A549 (cell line): ENCODE data around the gene TLCD2. TPM values are rescaled to one million over a fixed set of nuclear protein-coding genes. Genes with fewer than 3 reads are reported as not detected.
"Not testable (repeated sequence)": the region's sequence is repeated elsewhere in the genome, so short reads cannot be mapped to it uniquely, and the experiment has no call there.

Experiments used
- ATAC-seq, 2 experiments: fragments of 200-7000 bp in 1 of 2; fragments of >200 bp in 1 of 2; cut with Nextera tagmentation in 1 of 2; cut with Tn5 transposase in 1 of 2; 3 replicates each; pipeline versions ENCODE4 v1.8.0 to v1.9.1; 2018 to 2020; ENCODE audit warnings: mild to moderate bottlenecking in 1 of 2, moderate library complexity in 1 of 2
- CTCF ChIA-PET: fragments of 300-600 bp; sonication (Branson Sonifier 250); formaldehyde crosslinking; extraction: SDS; loops from one replicate; lab custom pipeline; 2021; ENCODE audit warnings: antibody characterized with exemption, inconsistent platforms; lab: Yijun Ruan, JAX
- POLR2A ChIA-PET: fragments of 350-600 bp; formaldehyde crosslinking; extraction: SDS; loops from one replicate; lab custom pipeline; 2021; ENCODE audit warnings: antibody characterized with exemption, inconsistent platforms; lab: Yijun Ruan, JAX
- DNase-seq, 2 experiments: peaks; one replicate each; pipeline versions ENCODE4 v3.0.0 to v3.0.0-alpha.2; 2011 to 2016; ENCODE audit warnings: low read depth in 1 of 2, low spot score in 1 of 2
- FAIRE-seq: peaks from 2 replicates; lab custom pipeline; 2011; peaks lifted over from hg19 to GRCh38; lab: Jason Lieb, UNC
- H3K27ac ChIP-seq, 2 experiments: fragments of >200 bp; sonication (Bioruptor Twin); formaldehyde crosslinking; 3 replicates each; pipeline ENCODE4 v1.5.1; 2016 to 2017
- H3K4me1 ChIP-seq: fragments of >200 bp; sonication (Bioruptor Twin); formaldehyde crosslinking; 3 replicates; pipeline ENCODE4 v1.6.1; 2016
- H3K4me2 ChIP-seq: fragments of >200 bp; sonication (Bioruptor Twin); formaldehyde crosslinking; 3 replicates; pipeline ENCODE4 v1.6.1; 2016
- H3K4me3 ChIP-seq: fragments of >200 bp; sonication (Bioruptor Twin); formaldehyde crosslinking; 3 replicates; pipeline ENCODE4 v1.5.1; 2016
- H3K9me3 ChIP-seq: fragments of >200 bp; sonication (Bioruptor Twin); formaldehyde crosslinking; 3 replicates; pipeline ENCODE4 v1.6.1; 2016
- CHD4 ChIP-seq: fragments of 200-600 bp; sonication (generic); IDR thresholded peaks from 2 replicates; pipeline ENCODE4 v1.6.1; 2016; ENCODE audit warnings: antibody characterized with exemption, mild to moderate bottlenecking, borderline replicate concordance
- ESRRA ChIP-seq: fragments of 150-350 bp; IDR thresholded peaks from 2 replicates; pipeline ENCODE4 v1.6.1; 2014; ENCODE audit warnings: mild to moderate bottlenecking, low read length, borderline replicate concordance
- HES2 ChIP-seq: fragments of >200 bp; sonication (Bioruptor Twin); formaldehyde crosslinking; IDR thresholded peaks from 2 replicates; pipeline ENCODE4 v1.6.1; 2016
- HOXB13 ChIP-seq: fragments of 250-450 bp; sonication (Bioruptor Pico); IDR thresholded peaks from 2 replicates; pipeline ENCODE4 v1.5.0; 2020; ENCODE audit warnings: low read depth, mild to moderate bottlenecking, moderate library complexity
- HOXB5 ChIP-seq: fragments of 250-450 bp; sonication (Bioruptor Pico); IDR thresholded peaks from 2 replicates; pipeline ENCODE4 v1.5.0; 2020; ENCODE audit warnings: mild to moderate bottlenecking, moderate library complexity
- NFE2L2 ChIP-seq: fragments of 150-350 bp; conservative IDR thresholded peaks from 2 replicates; pipeline ENCODE4 v1.6.1; 2014; ENCODE audit warnings: low read length
- PBX3 ChIP-seq: IDR thresholded peaks from 2 replicates; pipeline ENCODE4 v1.6.1; 2012
- RAD21 ChIP-seq, 2 experiments: fragments of >200 bp in 1 of 2; sonication (Bioruptor Twin) in 1 of 2; formaldehyde crosslinking in 1 of 2; IDR thresholded peaks in 1 of 2; conservative IDR thresholded peaks in 1 of 2; 2 replicates in 1 of 2; 3 replicates in 1 of 2; pipeline ENCODE4 v1.6.1; 2012 to 2018; ENCODE audit warnings: inconsistent platforms in 1 of 2
- RCOR1 ChIP-seq: fragments of 150-350 bp; IDR thresholded peaks from 2 replicates; pipeline ENCODE4 v1.6.1; 2014; ENCODE audit warnings: antibody characterized with exemption, low read length, low read depth
- SREBF2 ChIP-seq: fragments of 450-650 bp; IDR thresholded peaks from 2 replicates; pipeline ENCODE4 v1.6.1; 2014; ENCODE audit warnings: mild to moderate bottlenecking, moderate library complexity
- USF2 ChIP-seq: fragments of 450-650 bp; IDR thresholded peaks from 2 replicates; pipeline ENCODE4 v1.6.1; 2014; ENCODE audit warnings: antibody characterized with exemption
- whole genome bisulfite sequencing: methylation state at CpG from one replicate; pipeline ENCODE4 v1.1.6; 2017; ENCODE audit errors: missing lambda C conversion rate; 5-methylcytosine and 5-hydroxymethylcytosine counted together
- polyA plus RNA-seq, 4 experiments: library from polyadenylated mRNA; depleted of rRNA in 3 of 4; stranded (reverse); fragments of >200 nt; fragmentation: RNase III in 1 of 4; extraction: RNeasy Plus Mini Kit Qiagen cat#74134 plus additional on column Dnase treatment in 1 of 4; gene quantifications; 2 replicates in 3 of 4; 3 replicates in 1 of 4; pipeline ENCODE4 v1.2.3, GENCODE V29; 2011 to 2017
- TF ChIP-seq, protein P1 (sequence below): fragments of 200-600 bp; sonication (generic); IDR thresholded peaks from 2 replicates; pipeline ENCODE4 v1.6.1; 2016; ENCODE audit warnings: antibody characterized with exemption, mild to moderate bottlenecking, moderate library complexity

TLCD2 gene
- polyA plus RNA-seq, 2 of the 4 experiments (the other 2 are of a cell fraction) = 3.5 to 4.5 TPM

DNA sequence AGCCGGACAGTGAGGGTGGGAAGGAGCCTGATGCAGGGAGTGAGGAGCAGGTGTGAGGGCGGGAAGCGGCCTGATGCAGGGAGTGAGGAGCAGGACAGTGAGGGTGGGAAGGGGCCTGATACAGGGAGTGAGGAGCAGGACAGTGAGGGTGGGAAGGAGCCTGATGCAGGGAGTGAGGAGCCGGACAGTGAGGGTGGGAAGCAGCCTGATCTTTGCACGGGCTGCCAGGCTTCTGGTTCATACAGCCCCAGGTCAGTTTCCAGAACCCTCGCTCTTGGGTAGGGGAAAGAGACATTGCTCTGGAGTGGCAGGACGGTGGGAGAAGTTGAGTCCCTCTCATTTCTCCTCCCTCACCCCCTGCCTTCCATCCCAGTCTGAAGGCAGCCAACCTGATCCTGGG lies 31.7 kb upstream of the TLCD2 start:
- CTCF ChIA-PET = interaction anchor here (0.6 to 2.1 kb wide), 3 partner anchors 10 to 42 kb away, joined by 3 to 5 read pairs (median 4); no protein-coding TSS in a partner anchor
- POLR2A ChIA-PET = not testable (repeated sequence)

GRCh38 chr17:1737531-1738291 lies 27.5 kb upstream of the TLCD2 start:
- Histone ChIP-seq H3K9me3 (no peaks in the 10 kb centered on the region), H3K4me2 (no peak overlapping the region), H3K4me1 (peaks cover 25% of the 10 kb centered on the region), H3K27ac (peak overlapping the region in 1 of 2 experiments; percentile 84; a peak in 2 of 6 replicates), H3K4me3 (no peak overlapping the region)
- WGBS = 93% methylated on average over 21 of the region's 21 CpGs
- CTCF ChIA-PET = interaction anchor here (0.6 to 1.9 kb wide), 5 partner anchors 8 to 436 kb away, joined by 3 to 12 read pairs (median 4); no protein-coding TSS in a partner anchor
- DNase-seq = no peak
- no peak for FAIRE-seq
- POLR2A ChIA-PET = interaction anchor here (1.9 kb wide), 1 partner anchor 21 kb away, joined by 8 read pairs; no protein-coding TSS in a partner anchor
- TF ChIP-seq HES2 = no peak
- TF ChIP-seq HOXB5 (CRISPR knock-in tag) = no peak
- no peak for TF ChIP-seq PBX3
- no peak for TF ChIP-seq USF2
- TF ChIP-seq, protein P1, sequence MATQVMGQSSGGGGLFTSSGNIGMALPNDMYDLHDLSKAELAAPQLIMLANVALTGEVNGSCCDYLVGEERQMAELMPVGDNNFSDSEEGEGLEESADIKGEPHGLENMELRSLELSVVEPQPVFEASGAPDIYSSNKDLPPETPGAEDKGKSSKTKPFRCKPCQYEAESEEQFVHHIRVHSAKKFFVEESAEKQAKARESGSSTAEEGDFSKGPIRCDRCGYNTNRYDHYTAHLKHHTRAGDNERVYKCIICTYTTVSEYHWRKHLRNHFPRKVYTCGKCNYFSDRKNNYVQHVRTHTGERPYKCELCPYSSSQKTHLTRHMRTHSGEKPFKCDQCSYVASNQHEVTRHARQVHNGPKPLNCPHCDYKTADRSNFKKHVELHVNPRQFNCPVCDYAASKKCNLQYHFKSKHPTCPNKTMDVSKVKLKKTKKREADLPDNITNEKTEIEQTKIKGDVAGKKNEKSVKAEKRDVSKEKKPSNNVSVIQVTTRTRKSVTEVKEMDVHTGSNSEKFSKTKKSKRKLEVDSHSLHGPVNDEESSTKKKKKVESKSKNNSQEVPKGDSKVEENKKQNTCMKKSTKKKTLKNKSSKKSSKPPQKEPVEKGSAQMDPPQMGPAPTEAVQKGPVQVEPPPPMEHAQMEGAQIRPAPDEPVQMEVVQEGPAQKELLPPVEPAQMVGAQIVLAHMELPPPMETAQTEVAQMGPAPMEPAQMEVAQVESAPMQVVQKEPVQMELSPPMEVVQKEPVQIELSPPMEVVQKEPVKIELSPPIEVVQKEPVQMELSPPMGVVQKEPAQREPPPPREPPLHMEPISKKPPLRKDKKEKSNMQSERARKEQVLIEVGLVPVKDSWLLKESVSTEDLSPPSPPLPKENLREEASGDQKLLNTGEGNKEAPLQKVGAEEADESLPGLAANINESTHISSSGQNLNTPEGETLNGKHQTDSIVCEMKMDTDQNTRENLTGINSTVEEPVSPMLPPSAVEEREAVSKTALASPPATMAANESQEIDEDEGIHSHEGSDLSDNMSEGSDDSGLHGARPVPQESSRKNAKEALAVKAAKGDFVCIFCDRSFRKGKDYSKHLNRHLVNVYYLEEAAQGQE = no peak
- TF ChIP-seq RCOR1 = no peak
- TF ChIP-seq RAD21 (conservative IDR thresholded peaks at IDR 0.05 in 1 of 2, IDR thresholded peaks at IDR 0.05 in 1 of 2) = no peak
- TF ChIP-seq CHD4 = no peak
- TF ChIP-seq ESRRA = no peak
- no peak for TF ChIP-seq SREBF2
- no peak for TF ChIP-seq HOXB13
- no peak for TF ChIP-seq NFE2L2
- ATAC-seq = no peak

More for the DNA sequence above, 31.7 kb upstream of the TLCD2 start:
- DNase-seq, H3K4me3 ChIP-seq, FAIRE-seq, H3K4me2 ChIP-seq, H3K9me3 ChIP-seq, H3K27ac ChIP-seq: not testable (repeated sequence)
- peak in 1 of 2 experiments; percentile 41; a peak in 2 of 6 replicates for ATAC-seq
- H3K4me1 ChIP-seq = peaks cover 11% of the 10 kb centered on the region
- 82% methylated on average over 7 of the region's 7 CpGs for whole genome bisulfite sequencing
